CD4-positive, CD25-positive, alpha-beta regulatory T cell (primary cell): ENCODE data around the gene LPCAT3. TPM values are rescaled to one million over a fixed set of nuclear protein-coding genes. Genes with fewer than 3 reads are reported as not detected.

ENCODE experiments used
- ATAC-seq, 2 donors: fragments of 150-1000 bp; cut with Tn5 transposase; one replicate each; pipeline ENCODE4 v1.10.0; 2021; ENCODE audit warnings: low read depth in 2 of 2, moderate number of reproducible peaks in 2 of 2, moderate library complexity in 1 of 2
- DNase-seq, 3 donors: peaks; one replicate each; pipeline versions ENCODE4 v3.0.0 to v3.0.0-alpha.2; 2012 to 2022; ENCODE audit warnings: mixed read lengths in 1 of 3
- H3K27ac ChIP-seq: one replicate; pipeline ENCODE4 v1.7.0; 2013; ENCODE audit warnings: mild to moderate bottlenecking, low read length; ENCODE audit not compliant: insufficient read depth, poor library complexity, severe bottlenecking
- H3K27me3 ChIP-seq: one replicate; pipeline ENCODE4 v1.7.0; 2013; ENCODE audit warnings: low read length; ENCODE audit not compliant: control insufficient read depth, insufficient read depth
- H3K36me3 ChIP-seq: one replicate; pipeline ENCODE4 v1.7.0; 2013; ENCODE audit warnings: mild to moderate bottlenecking, low read length, moderate library complexity; ENCODE audit not compliant: control insufficient read depth, insufficient read depth
- H3K4me1 ChIP-seq: 2 replicates; pipeline ENCODE4 v1.7.0; 2013; ENCODE audit warnings: mild to moderate bottlenecking, low read length; ENCODE audit not compliant: insufficient read depth, control insufficient read depth, poor library complexity, severe bottlenecking
- H3K4me3 ChIP-seq: one replicate; pipeline ENCODE4 v1.7.0; 2013; ENCODE audit warnings: low read depth, mild to moderate bottlenecking, low read length, moderate library complexity
- H3K9me3 ChIP-seq, 2 experiments: 1 replicate in 1 of 2; 2 replicates in 1 of 2; pipeline ENCODE4 v1.7.0; 2013; ENCODE audit warnings: low read length in 2 of 2, mild to moderate bottlenecking in 1 of 2, moderate library complexity in 1 of 2; ENCODE audit not compliant: control insufficient read depth in 2 of 2
- H3K27ac Mint-ChIP-seq, 3 donors: one replicate each; pipeline ENCODE4 v1.8.0; 2020 to 2022; ENCODE audit warnings: mild to moderate bottlenecking in 3 of 3, mixed read lengths in 3 of 3, moderate library complexity in 2 of 3
- H3K27me3 Mint-ChIP-seq: one replicate; pipeline ENCODE4 v1.8.0; 2022; ENCODE audit warnings: mild to moderate bottlenecking, mixed read lengths
- H3K36me3 Mint-ChIP-seq: one replicate; pipeline ENCODE4 v1.8.0; 2020; ENCODE audit warnings: mixed read lengths
- H3K4me1 Mint-ChIP-seq, 4 donors: one replicate each; pipeline ENCODE4 v1.8.0; 2020 to 2022; ENCODE audit warnings: mixed read lengths in 4 of 4, mild to moderate bottlenecking in 1 of 4
- H3K4me3 Mint-ChIP-seq, 4 donors: one replicate each; pipeline ENCODE4 v1.8.0; 2020 to 2022; ENCODE audit warnings: mild to moderate bottlenecking in 4 of 4, mixed read lengths in 4 of 4, moderate library complexity in 3 of 4
- H3K9me3 Mint-ChIP-seq, 7 donors: one replicate each; pipeline ENCODE4 v1.8.0; 2020 to 2022; ENCODE audit warnings: mixed read lengths in 7 of 7, mild to moderate bottlenecking in 3 of 7, moderate library complexity in 2 of 7
- polyA plus RNA-seq, 4 donors: library from polyadenylated mRNA; unstranded; fragments of 300-500 nt; fragmentation: Illumina TruSeq; gene quantifications; one replicate each; pipeline ENCODE4 v1.2.3, GENCODE V29; 2021
- total RNA-seq: library from RNA; stranded (reverse); gene quantifications from one replicate; pipeline ENCODE4 v1.2.3, GENCODE V29; 2022

Gene LPCAT3
- total and polyA plus RNA-seq, 5 donors from 2014 or later: 25.0 to 32.8 (median 30.8) TPM

GRCh38 chr12:7035463-7035862 lies 17.2 kb upstream of the LPCAT3 start:
- Histone ChIP-seq H3K4me3 (no peak overlapping the region), H3K27ac (no peak overlapping the region), H3K27me3 (peaks cover 5% of the 10 kb centered on the region), H3K9me3 (no peaks in the 10 kb centered on the region), H3K36me3 (no peaks in the 10 kb centered on the region), H3K4me1 (no peaks in the 10 kb centered on the region)
- Mint-ChIP-seq H3K4me3 (no peak overlapping the region), H3K27ac (no peak overlapping the region), H3K9me3 (peaks cover 0 to 2% (median 0%) of the 10 kb centered on the region in 7 donors), H3K27me3 (peaks cover 14% of the 10 kb centered on the region), H3K4me1 (no peaks in the 10 kb centered on the region), H3K36me3 (no peaks in the 10 kb centered on the region)
- no peak for ATAC-seq
- DNase-seq: no peak

- Histone ChIP-seq H3K27ac (no peak overlapping the region), H3K4me1 (no peaks in the 10 kb centered on the region), H3K36me3 (no peaks in the 10 kb centered on the region), H3K27me3 (peaks cover 5% of the 10 kb centered on the region), H3K4me3 (no peak overlapping the region), H3K9me3 (no peaks in the 10 kb centered on the region)
- H3K36me3 Mint-ChIP-seq: no peaks in the 10 kb centered on the region
- peaks cover 14% of the 10 kb centered on the region for H3K27me3 Mint-ChIP-seq
- no peak overlapping the region for H3K4me3 Mint-ChIP-seq
- H3K9me3 Mint-ChIP-seq: peaks cover 0 to 2% (median 0%) of the 10 kb centered on the region in 7 donors
- no peaks in the 10 kb centered on the region for H3K4me1 Mint-ChIP-seq
- no peak for ATAC-seq
- no peak for DNase-seq
- no peak overlapping the region for H3K27ac Mint-ChIP-seq
Observed at GRCh38 chr12:7034464-7034863, 16.2 kb upstream of the LPCAT3 start.

GRCh38 chr12:7032990-7033389 lies 14.7 kb upstream of the LPCAT3 start:
- H3K4me1 ChIP-seq: no peaks in the 10 kb centered on the region
- DNase-seq (no peak), ATAC-seq (no peak)

DNA sequence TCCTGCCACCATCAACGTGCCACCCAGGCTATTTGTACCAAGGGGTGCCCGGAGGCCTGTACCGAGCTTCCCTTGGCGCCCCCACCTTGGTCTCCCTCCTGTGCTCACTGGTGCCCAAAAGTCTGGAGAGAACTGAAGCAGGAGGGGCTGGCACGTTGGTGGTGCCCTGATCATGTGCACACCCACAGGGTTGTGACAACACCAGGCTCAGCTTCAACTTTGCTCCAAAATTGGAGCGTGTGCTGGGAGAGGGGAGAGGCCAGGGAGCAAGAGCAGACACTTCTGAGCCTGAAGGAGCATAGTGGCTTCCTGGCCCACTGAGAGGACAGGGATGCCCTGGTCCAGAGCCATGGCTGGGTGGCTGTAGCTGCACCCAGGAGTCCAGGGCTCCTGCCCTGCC lies 13.0 kb upstream of the LPCAT3 start:
- no peak for ATAC-seq
- H3K9me3 Mint-ChIP-seq: no peaks in the 10 kb centered on the region
- no peaks in the 10 kb centered on the region for H3K36me3 Mint-ChIP-seq
- Histone ChIP-seq H3K36me3 (no peaks in the 10 kb centered on the region), H3K4me3 (no peak overlapping the region), H3K27ac (no peak overlapping the region), H3K9me3 (no peaks in the 10 kb centered on the region), H3K27me3 (peaks cover 5% of the 10 kb centered on the region), H3K4me1 (no peaks in the 10 kb centered on the region)
- H3K27ac Mint-ChIP-seq: no peak overlapping the region
- peaks cover 6% of the 10 kb centered on the region for H3K27me3 Mint-ChIP-seq
- no peaks in the 10 kb centered on the region for H3K4me1 Mint-ChIP-seq
- DNase-seq: no peak
- no peak overlapping the region for H3K4me3 Mint-ChIP-seq

More at GRCh38 chr12:7032990-7033389, 14.7 kb upstream of the LPCAT3 start:
- Histone ChIP-seq H3K36me3 (no peaks in the 10 kb centered on the region), H3K4me3 (no peak overlapping the region), H3K27ac (no peak overlapping the region), H3K27me3 (peaks cover 5% of the 10 kb centered on the region), H3K9me3 (no peaks in the 10 kb centered on the region)
- H3K4me1 Mint-ChIP-seq: no peaks in the 10 kb centered on the region
- no peaks in the 10 kb centered on the region for H3K36me3 Mint-ChIP-seq
- H3K27ac Mint-ChIP-seq: no peak overlapping the region
- H3K9me3 Mint-ChIP-seq: no peaks in the 10 kb centered on the region
- H3K4me3 Mint-ChIP-seq: no peak overlapping the region
- H3K27me3 Mint-ChIP-seq: peaks cover 6% of the 10 kb centered on the region

DNA sequence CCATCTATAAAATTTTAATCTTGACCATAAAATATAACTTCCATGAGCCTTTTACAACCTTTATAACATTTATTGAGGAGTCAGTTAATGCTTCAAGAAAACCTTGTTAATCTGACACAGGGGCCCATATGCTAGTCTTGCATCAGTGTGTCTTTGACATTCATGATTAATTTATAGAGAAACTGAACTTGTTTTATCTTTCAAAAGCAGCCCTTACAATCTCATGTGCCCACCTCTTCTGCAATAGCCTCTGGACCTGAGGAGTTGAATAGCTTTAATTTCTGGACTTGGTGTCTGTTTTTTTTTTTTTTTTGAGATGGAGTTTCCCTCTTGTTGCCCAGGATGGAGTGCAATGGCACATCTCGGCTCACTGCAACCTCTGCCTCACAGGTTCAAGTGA lies 8.6 kb upstream of the LPCAT3 start:
- Mint-ChIP-seq H3K4me1 (peaks cover 0 to 3% (median 0%) of the 10 kb centered on the region in 4 donors), H3K27me3 (peaks cover 6% of the 10 kb centered on the region), H3K9me3 (no peaks in the 10 kb centered on the region), H3K36me3 (no peaks in the 10 kb centered on the region), H3K27ac (no peak overlapping the region), H3K4me3 (no peak overlapping the region)
- H3K4me1 ChIP-seq: no peaks in the 10 kb centered on the region
- no peak for ATAC-seq
- no peaks in the 10 kb centered on the region for H3K27me3 ChIP-seq
- H3K36me3 ChIP-seq: no peaks in the 10 kb centered on the region
- DNase-seq: no peak
- H3K27ac ChIP-seq: no peak overlapping the region
- no peaks in the 10 kb centered on the region for H3K9me3 ChIP-seq
- H3K4me3 ChIP-seq: no peak overlapping the region

DNA sequence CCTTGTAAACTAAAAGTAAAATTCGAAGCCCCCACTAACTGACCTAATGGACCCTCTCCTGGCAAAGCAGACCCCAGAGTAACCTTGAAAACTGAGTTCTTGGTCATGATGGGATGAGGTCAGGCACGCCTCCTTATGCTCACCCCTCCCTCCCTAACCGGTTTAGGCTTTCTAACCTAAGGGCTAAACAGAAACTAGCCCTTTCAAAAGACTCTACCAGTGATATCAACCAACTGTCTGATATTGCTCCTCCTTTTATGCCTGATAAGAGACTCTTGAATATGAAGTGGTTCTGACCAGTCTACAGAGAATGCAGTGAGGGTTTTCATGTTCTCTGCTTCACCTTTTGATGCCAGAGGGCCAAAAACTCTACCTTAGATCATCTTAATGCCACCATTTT lies 4.8 kb upstream of the LPCAT3 start:
- Mint-ChIP-seq H3K27ac (no peak overlapping the region), H3K9me3 (no peaks in the 10 kb centered on the region), H3K27me3 (peaks cover 12% of the 10 kb centered on the region), H3K4me3 (peak overlapping the region in 1 of 4 donors; percentile 7), H3K4me1 (peaks cover 0 to 3% (median under 1%) of the 10 kb centered on the region in 4 donors), H3K36me3 (no peaks in the 10 kb centered on the region)
- no peak overlapping the region for H3K4me3 ChIP-seq
- H3K36me3 ChIP-seq: no peaks in the 10 kb centered on the region
- peaks cover 5% of the 10 kb centered on the region for H3K4me1 ChIP-seq
- H3K27ac ChIP-seq: no peak overlapping the region
- no peak for DNase-seq
- H3K27me3 ChIP-seq: no peaks in the 10 kb centered on the region
- H3K9me3 ChIP-seq: no peaks in the 10 kb centered on the region
- no peak for ATAC-seq

- Mint-ChIP-seq H3K27ac (no peak overlapping the region), H3K36me3 (no peaks in the 10 kb centered on the region), H3K4me1 (peaks cover 3 to 11% (median 10%) of the 10 kb centered on the region in 4 donors), H3K4me3 (peak overlapping the region in 2 of 4 donors; percentile 10 to 29), H3K9me3 (no peaks in the 10 kb centered on the region), H3K27me3 (peaks cover 12% of the 10 kb centered on the region)
- DNase-seq: no peak
- no peaks in the 10 kb centered on the region for H3K27me3 ChIP-seq
- H3K27ac ChIP-seq: no peak overlapping the region
- peaks cover 16% of the 10 kb centered on the region for H3K4me1 ChIP-seq
- no peaks in the 10 kb centered on the region for H3K36me3 ChIP-seq
- H3K9me3 ChIP-seq: no peaks in the 10 kb centered on the region
- ATAC-seq: no peak
- no peak overlapping the region for H3K4me3 ChIP-seq
Observed at GRCh38 chr12:7021956-7022355, 3.7 kb upstream of the LPCAT3 start.

DNA sequence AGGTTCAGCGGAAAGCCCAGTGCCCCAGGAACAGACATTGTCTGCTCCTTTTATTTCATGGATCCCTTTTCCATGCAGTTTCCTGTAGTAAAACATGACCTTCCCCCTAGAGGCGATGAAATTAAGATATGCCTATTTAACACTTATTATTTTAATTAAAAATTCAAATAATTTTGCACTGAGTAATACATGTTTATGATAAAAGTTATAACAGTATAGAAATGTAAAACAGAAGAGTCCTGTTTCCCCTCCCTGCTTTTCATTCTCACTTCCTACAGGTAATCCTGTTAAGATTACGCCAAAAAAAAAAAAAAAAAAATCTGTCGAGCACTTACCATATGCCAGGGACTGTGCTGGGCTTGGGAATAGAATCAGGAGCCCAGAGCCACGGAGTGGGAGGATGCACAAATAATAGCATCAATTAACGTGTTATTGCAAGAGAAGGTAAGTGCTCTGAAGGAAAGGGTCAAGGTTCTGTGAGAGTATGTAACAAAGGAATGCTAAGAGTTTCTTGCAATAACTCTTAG lies 830 bp upstream of the LPCAT3 start:
- H3K27me3 ChIP-seq: no peaks in the 10 kb centered on the region
- DNase-seq (no peak), ATAC-seq (no peak)
- no peaks in the 10 kb centered on the region for H3K36me3 ChIP-seq
- H3K36me3 Mint-ChIP-seq: peaks cover 5% of the 10 kb centered on the region
- H3K9me3 Mint-ChIP-seq: no peaks in the 10 kb centered on the region
- peak overlapping the region; percentile 55 for H3K4me3 ChIP-seq
- H3K27me3 Mint-ChIP-seq: peaks cover 6% of the 10 kb centered on the region
- H3K4me1 ChIP-seq: peaks cover 17% of the 10 kb centered on the region
- H3K27ac ChIP-seq: peak overlapping the region; percentile 92
- H3K9me3 ChIP-seq: no peaks in the 10 kb centered on the region
- peak overlapping the region; percentile 90 to 99 (median 93) for H3K4me3 Mint-ChIP-seq
- peaks cover 6 to 33% (median 23%) of the 10 kb centered on the region in 4 donors for H3K4me1 Mint-ChIP-seq
- peak overlapping the region; percentile 20 to 89 (median 88) for H3K27ac Mint-ChIP-seq
